HG03159 (cell line): ENCODE data around the gene IFIT5.
"Not testable (repeated sequence)": the region's sequence is repeated elsewhere in the genome, so short reads cannot be mapped to it uniquely, and the experiment has no call there.

Source experiments
- ATAC-seq: cut with Tn5 transposase; IDR thresholded peaks from one replicate; pipeline ENCODE4 v1.9.1; 2021; ENCODE audit warnings: mild to moderate bottlenecking, moderate library complexity; ENCODE audit not compliant: unreplicated experiment

IFIT5 gene, protein sequence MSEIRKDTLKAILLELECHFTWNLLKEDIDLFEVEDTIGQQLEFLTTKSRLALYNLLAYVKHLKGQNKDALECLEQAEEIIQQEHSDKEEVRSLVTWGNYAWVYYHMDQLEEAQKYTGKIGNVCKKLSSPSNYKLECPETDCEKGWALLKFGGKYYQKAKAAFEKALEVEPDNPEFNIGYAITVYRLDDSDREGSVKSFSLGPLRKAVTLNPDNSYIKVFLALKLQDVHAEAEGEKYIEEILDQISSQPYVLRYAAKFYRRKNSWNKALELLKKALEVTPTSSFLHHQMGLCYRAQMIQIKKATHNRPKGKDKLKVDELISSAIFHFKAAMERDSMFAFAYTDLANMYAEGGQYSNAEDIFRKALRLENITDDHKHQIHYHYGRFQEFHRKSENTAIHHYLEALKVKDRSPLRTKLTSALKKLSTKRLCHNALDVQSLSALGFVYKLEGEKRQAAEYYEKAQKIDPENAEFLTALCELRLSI

DNA sequence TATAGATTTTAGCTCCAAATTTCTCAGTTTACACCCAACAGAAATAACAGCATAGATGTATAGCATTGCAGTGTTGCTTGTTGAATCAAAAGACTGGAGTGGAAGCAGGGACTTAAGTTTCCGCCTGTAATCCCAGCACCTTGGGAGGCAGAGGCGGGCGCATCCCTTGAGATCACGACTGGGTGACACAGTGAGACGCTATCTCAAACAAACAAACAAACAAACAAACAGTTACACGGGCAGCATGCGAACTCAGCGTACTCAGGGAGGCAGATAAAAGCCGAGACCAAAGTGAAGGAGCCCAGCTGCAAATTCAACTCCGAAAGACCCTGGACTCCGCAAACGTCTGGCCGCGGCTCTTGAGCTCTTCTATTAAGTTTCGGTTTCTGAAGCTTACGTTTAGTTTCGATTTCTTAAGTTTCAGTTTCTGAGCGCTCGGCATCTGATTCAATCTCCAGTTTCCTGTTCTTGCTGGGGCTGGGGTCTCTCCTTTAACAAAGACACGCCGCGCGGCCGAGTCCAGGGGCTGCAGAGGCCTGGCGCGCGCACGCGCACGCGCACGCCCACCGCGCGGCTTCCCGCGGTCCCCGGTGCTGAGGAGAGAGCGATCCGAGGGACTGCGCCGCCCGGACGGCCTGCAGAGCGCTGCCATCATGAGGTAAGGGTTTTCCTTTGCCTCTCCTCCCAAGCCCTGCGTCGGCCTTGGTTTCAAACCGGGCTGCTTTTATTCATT lies at the start of gene IFIT5:
TSS of gene IFIT5 (plus strand) at position 423 of the 733 bp plus-strand sequence. CDS start at position 654, 231 bp downstream.
- ATAC-seq, result peak; percentile 78

DNA sequence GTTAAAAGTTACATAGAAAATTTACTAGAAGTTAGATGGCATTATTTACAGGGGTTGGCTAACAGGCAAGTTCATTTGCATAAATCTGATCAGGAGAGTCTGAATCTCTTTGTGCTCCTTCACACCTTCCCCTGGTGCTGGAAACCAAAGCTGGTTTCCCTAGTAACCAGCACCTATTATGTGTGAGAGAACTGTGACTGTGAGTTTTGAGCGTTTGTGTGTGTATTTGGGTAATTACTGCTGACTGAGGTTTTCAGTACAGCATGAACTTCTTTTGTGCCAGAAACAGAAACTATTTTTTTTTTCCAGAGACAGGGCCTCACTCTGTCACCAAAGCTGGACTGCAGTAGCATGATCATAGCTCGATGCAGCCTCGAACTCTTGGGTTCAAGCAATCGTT lies 46.8 kb upstream of the IFIT5 start:
- ATAC-seq, result peak; percentile 69

DNA sequence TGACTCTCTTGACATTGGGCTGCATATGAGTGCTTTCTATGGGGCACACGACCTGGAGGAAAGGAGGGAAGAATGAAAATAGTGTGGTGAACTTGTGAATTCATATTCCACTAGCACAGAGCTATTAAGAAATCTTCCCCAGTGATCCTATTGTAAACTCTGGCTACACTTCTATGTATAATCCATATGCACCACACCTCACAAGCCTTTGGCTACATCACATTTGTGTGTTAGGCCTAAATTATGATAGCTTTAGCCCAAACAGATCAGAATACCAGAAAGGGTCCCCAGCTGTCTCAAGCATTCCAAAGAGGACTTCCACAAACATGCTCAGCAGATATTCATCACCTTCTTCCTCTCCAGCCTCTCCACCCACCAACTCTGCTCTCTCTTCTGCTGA lies 46.2 kb upstream of the IFIT5 start:
- no peak for ATAC-seq

DNA sequence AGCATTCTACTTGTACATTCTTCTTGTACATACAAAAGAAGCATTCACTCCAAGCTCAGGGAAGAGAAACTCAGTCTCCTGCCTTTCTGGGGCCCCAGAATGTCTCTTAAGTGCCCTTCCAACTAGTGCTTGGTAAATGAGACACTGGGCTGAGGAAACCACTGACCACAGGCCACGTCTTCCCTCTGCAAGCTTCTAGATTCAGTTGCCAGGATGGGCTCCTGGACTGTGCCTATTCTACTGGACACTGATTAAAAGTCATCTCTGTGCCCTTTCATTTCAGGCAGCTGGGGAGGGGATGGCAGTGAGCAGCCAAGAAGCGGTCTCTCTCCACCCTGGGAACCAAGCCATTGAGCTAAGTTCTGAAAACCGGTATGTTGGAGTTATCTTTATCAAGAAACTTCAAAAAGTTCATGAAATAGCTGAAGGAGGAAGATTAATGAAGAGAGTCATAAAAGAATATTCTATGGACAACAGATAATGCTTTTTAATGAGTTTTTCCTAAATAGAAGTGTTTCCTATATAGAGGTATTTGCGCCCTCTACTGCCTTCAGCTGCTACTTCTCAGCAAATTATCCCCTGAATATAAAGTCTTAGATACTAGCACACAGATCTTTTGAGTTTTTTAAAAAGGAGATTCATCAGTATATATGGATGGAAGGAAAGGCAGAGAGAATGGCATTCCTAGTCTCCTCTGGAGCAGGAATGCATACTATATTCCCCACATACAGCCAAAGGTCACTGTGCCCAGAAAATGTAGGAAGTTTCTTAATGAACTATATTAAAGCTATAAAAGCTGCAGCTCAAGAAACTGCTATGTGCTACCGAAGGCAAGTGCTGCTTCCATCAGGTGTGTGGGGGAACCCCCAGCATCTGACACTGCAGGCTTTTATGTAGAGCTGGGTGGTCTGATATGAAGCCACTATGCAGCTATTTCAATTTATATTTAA lies 44.9 kb upstream of the IFIT5 start:
- no peak for ATAC-seq

DNA sequence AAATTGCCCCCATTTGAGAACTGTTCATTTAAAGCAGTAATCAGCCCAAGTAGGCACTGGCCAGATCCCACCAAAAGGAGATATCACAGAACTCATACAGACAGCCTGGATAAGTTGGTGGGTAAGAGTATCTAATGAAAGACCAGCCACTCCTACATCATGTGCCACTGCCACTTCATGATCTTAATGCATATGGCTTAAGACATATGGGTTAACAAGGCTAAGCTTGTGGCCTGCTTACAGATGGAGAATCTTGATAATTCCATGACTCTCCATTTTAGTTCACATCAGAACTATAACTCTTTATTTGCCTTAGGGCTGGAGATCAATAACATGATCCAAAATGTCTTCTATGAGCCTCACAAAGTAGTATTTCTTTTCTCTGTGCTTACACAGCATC lies 43.3 kb upstream of the IFIT5 start:
- ATAC-seq, result no peak

DNA sequence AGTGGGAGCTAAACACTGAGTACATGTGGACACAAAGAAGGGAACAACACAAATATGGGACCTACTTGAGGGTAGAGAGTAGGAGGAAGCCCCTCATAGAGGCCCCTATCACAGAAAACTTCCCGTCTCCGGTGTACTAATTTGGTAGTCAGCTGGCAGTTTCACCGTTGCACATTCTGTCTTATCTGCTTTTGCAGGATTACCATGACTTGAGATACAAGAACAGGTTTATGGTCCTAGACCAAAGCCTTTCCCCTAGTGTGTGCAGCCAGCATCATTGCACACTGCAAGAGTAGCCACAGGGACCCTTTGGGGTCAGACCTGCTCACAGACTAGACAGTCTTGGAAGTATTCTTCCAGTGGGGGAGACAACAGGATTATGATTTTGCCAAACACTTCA lies 42.4 kb upstream of the IFIT5 start:
- ATAC-seq, result no peak

DNA sequence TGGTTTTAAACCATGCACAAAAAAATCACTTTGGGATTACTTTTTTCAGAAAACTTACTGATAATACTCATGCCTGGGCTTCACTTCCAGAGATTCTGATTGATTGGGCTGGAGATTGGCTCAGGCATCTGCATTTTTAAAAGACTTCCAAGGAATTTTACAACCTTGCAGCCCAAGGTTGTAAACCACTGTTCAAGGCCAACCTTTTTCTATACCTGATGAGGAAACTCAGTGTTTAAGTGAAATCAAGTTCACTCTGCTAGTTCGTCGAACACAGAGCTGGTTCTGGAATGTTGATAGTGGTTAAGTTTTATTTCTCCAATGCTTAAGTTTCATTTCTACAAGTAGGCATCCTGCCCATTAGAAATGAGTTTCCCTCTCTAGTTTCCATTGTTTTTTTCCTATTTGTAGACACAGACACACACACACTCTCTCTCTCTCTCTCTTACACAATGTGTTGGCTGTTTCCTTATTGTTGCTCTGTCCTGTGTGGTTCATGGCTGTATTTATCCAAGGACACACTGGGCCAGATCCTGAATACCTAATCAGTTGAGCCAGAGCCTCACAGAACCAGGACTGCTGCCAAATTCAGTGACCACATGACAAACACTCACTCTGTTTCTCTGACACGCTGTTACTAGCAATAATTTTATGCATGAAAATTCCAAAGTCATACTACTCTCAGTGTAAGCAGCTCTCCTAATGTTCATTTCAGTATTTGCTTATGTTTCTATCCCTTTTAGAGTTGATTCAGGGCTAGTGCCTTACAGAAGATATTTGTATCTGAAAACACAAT lies 40.3 kb upstream of the IFIT5 start:
- ATAC-seq, result no peak

DNA sequence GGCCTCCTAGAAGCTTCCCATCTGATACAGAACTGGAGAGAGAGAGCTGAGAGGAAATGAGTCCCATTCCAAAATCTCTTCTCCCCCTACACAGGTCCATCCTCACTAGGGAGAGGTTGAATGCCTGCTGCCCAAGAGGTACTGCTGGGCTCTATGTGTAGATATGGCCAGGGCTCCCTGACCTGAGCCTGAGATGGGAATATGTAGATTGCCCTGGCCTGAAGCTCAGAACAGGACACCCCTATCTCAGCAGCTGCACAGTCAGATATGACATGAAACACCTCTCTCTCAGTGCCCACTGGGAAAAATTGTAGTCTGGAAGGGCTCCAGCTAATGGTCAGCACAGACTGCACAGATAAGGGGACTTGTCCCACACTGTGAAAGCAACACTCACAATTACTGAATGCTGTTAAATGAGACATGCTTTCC lies 39.6 kb upstream of the IFIT5 start:
- no peak for ATAC-seq

DNA sequence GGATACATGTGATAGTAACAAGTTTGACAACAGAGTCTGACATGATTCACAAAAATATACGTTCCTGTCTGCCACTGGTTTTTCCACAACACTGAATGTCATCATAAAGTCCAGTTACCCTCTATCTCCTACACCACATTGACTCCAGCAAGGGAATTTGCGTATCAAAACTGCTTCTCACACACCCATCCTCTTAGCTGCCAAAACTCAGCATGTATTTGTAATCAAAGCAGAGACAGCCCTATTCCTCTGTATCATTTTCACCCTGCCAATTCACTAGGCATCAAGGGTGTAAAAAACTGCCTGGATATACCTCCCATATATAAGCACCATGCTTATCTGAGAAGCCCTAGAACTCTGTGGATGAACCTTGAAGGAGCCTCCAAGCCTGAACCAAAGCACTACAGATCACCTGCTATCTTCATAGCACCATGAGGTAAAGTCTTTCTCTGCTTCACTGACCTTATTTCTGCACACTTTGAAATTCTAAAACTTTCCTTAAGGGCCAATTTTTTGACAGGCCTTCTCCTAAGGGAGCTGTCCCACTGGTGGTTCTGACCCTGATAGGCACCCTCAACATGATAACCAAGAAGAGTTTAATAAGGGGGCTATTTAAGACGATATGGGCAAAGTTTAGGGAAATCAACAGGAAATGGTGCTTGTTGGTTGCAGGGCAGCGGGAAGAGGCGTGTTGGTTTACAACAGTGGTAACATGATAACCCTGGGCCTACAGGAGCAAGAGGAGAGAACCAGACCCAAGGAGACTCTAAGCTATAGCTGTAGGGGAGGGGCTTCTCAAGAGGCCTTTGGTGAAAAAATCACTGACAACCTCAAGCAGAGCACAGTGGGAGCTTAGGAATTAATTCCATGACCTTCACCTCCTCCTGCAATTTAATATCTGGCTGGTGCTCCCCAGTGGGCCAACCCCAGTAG lies 36.4 kb upstream of the IFIT5 start, which contains the start of gene IFIT1B:
TSS of gene IFIT1B (plus strand) at position 352 of the 933 bp plus-strand sequence. CDS start at position 432, 80 bp downstream.
- ATAC-seq, result no peak

DNA sequence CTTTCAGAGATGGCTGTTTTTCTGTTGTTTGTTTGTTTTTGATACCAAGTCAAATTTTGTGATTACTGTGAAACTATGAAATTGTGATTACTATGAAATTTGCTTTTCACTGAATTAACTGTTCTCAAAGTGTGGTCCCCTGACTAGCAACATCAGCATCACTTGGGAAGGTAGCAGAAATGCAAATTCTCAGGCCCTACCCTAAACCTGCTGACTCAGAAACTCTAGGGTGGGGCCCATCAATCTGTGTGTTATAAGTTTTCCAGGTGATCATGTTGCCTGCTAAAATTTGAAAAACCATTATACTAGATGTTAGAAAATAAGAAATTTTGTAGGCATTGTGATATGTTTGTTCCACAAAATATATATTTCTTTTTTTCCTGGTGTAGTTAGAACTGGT lies 35.3 kb upstream of the IFIT5 start:
- ATAC-seq, result no peak

DNA sequence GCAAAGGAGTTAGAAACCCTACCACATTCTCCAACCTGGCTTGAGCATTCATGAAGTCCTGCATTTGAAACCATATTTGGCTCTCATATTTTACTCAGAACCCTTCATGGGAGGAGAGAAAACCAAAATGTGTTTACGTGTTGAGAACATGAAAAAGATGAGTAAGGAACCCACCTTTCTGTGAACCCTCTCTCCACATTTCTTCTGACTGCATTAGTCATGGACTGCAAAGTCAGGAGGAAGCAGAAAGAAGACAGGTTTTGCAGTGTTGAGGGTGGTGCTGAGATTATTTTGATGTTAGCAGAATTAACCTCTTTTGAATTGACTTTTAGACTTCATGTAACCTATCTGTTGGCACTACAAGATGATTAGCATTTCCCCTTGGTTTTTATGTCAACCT lies 31.6 kb upstream of the IFIT5 start:
- ATAC-seq, result no peak

DNA sequence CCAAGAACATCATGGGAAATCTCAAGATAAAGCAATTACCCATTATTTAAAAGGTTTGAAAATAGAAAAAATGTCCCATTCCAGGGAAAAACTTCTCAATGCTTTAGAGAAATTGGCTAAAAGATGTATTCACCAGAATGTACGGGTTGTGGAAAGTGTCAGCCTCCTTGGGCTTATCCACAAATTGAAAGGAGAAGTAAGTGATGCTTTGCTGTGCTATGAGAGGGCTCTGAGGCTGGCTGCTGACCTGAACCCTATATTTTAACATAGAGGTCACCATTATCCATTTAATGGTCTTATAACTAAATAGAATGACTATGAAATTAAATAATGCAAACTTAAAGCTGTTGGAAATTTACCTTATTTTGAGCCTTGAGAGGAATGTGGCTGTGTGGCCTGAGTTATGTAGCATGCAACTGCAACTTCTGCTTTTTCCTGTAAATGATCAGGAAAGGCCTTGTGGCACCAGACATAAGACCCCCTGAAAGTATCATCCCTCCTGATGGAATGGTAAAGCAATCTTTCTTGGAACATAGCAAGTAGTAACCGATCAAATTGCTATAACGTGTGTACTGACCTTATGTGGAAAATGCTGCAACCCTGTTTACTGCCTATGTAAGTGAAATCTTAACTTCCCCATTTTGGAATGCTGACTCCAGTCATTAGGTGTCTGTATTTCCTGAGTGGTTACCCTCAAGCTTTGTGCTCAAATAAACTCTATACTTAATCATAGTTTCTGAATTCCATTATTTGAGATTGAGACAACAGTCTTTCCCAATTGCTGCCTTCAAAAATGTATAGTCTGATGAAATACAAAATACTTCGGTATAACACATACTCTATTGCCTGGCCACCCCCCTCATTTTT lies 29.7 kb upstream of the IFIT5 start:
- no peak for ATAC-seq

DNA sequence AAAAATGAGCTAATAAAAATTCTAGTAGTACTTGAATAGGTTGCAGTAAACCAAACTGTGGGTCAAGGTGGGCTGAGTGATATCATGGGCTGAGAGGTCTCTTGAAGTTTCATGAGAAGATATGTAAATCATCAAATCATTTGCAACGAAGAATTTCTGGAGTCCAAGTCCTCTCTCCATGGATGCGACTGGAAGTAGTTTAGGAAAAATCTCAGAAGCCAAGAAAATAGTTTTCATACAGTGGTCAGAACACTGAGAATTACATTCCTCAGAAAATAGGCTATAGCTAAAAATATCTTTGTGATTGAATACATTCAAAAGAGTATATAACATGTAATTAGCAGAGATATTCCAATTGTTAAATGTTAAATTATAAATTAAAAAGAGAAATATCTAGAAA lies 25.6 kb upstream of the IFIT5 start:
- no peak for ATAC-seq

DNA sequence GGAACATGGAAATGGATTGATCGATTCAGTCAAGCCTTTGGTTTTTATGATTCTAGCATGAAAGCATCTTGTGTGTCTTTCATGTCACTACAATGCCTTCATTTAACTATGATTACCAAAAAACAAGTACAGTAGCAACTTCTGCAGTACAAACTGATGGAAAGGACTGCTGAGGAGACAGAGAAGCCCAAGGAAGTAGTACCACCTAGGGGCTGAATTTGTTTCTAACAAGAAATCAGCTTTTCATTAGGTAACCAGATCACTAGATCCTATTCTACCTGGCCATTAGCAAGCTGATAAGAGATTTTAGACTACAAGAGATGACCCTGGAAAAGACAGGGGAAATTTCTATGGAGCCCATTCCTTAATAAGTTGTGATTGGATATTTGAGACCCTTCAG lies 25.1 kb upstream of the IFIT5 start:
- no peak for ATAC-seq

DNA sequence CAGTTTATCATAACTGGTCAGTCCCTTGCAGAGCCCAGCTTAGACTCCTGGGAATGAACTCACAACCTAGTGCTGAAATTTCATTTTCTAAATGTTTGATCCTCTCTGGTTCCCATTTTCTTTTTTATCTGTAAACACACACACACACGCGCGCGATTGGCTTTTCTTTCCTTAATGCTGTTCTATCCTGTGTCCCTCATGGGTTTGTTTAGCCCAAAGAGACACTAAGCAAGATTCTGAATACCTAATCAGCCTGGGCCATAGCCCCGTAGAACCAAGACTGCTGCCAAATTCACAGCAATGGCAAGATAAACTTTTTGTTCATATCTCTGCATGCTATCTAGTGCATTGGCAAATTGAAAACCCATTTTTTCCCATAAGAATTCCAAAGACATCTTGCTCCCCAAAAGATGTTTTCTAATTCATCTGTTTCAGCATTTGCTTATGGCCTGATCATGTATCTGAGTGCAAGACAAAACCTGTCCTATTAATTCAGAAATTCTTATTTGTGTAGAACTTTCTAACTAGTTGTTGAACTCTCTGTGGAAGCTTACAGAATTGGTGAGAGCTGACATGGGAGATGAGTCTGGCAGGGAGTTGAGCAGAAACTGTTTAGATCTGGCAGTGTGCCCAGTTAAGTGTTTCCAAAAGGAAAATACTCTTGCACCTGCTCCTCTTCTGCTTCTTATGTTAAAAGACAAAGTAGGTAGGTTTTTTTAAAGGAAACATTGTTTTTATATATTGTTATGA lies 23.7 kb upstream of the IFIT5 start:
- ATAC-seq, result no peak

DNA sequence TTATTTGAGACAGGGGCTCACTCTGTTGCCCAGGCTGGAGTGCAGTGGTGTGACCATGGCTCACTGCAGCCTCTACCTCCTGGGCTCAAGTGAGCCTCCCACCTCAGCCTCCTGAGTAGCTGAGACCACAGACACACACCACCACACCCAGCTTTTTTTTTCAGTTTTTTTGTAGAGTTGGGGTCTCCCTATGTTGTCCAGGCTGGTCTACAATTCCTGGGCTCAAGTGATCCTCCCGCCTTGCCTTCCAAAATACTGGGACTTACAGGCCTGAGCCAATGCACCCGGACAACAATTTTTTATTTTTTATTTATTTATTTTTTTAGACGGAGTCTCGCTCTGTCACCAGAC lies 23.2 kb upstream of the IFIT5 start:
- ATAC-seq, result not testable (repeated sequence)
